ENCODE data around the gene DNAI2.

DNAI2 gene

GRCh38 chr17:74336307-74336706 is 62.3 kb downstream of the DNAI2 start:
- no peak for DNase-seq (ENCODE audit: low read depth)
- TF ChIP-seq, protein P1, sequence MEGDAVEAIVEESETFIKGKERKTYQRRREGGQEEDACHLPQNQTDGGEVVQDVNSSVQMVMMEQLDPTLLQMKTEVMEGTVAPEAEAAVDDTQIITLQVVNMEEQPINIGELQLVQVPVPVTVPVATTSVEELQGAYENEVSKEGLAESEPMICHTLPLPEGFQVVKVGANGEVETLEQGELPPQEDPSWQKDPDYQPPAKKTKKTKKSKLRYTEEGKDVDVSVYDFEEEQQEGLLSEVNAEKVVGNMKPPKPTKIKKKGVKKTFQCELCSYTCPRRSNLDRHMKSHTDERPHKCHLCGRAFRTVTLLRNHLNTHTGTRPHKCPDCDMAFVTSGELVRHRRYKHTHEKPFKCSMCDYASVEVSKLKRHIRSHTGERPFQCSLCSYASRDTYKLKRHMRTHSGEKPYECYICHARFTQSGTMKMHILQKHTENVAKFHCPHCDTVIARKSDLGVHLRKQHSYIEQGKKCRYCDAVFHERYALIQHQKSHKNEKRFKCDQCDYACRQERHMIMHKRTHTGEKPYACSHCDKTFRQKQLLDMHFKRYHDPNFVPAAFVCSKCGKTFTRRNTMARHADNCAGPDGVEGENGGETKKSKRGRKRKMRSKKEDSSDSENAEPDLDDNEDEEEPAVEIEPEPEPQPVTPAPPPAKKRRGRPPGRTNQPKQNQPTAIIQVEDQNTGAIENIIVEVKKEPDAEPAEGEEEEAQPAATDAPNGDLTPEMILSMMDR (IDR thresholded peaks at IDR 0.05; ENCODE audit: insufficient read depth, low read depth, low read length, missing control alignments): no peak
- no peak overlapping the region for H3K4me3 ChIP-seq (ENCODE audit: low read length)

DNA sequence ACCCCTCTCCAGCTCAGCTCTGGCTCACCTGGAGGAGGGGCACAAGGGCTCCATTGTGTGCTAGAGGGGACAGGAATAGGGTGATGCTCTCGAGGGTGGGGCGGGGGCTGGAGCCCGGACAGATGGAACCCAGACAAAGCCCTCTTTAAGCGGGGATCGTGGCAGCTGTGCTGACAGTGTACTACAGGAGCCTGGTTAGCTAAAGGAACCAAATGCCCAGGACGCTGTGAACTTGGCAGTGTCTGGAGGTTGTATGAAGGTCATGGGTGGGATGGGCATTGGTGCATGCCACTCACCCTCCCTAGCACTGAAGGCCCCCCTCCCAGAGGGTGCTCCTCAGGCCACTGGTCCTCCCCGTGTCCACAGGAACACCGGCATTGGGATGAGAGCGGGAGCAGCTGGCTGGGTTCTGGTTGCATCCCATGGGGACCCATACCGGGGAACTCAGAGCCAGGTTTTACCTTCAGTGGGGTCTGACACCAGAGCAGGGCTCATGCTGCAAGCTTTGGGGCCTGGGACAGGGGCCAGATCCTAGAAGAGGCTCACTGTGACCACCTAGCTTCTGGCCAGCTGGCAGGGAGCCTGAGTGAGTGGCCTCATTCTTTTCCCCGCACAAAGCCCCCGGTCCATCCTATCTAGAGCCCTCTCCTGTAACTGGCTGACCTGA is 63.9 kb downstream of the DNAI2 start:
- no peak overlapping the region for H3K4me3 ChIP-seq (ENCODE audit: low read length)
- no peak for DNase-seq (ENCODE audit: low read depth)
- TF ChIP-seq, protein P1 (IDR thresholded peaks at IDR 0.05; ENCODE audit: insufficient read depth, low read depth, low read length, missing control alignments): no peak

GRCh38 chr17:74339537-74340195 is 65.6 kb downstream of the DNAI2 start:
- TF ChIP-seq, protein P1 (IDR thresholded peaks at IDR 0.05; ENCODE audit: insufficient read depth, low read depth, low read length, missing control alignments): no peak
- H3K4me3 ChIP-seq (ENCODE audit: low read length): no peak overlapping the region
- no peak for DNase-seq (ENCODE audit: low read depth)

- DNase-seq (ENCODE audit: low read depth): no peak
- H3K4me3 ChIP-seq (ENCODE audit: low read length): no peak overlapping the region
- TF ChIP-seq, protein P1 (IDR thresholded peaks at IDR 0.05; ENCODE audit: insufficient read depth, low read depth, low read length, missing control alignments): no peak
Measured at GRCh38 chr17:74340470-74341023, 66.5 kb downstream of the DNAI2 start.

- TF ChIP-seq, protein P1 (IDR thresholded peaks at IDR 0.05; ENCODE audit: insufficient read depth, low read depth, low read length, missing control alignments): no peak
Measured at GRCh38 chr17:74342224-74342623, 68.2 kb downstream of the DNAI2 start.

DNA sequence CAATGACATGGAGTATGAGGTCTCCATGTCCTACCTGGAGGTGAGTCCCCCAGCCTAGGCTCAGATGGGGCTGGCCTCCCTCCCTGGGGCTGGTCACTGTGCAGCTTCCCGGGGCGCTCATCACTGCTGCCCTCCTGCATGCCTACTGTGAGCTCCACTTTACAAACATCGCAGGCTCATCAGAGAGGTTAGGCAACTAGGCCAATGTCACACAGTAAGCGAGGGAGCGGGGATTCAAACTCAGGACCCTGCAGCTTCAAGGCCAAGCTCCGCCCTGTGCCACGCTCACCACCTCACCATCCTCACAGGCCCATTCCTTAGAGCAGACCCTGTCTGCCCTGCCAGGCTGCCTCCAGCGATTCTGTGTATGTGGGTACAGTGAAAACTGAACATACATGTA is 69.1 kb downstream of the DNAI2 start:
- DNase-seq (ENCODE audit: low read depth): no peak
- TF ChIP-seq, protein P1 (IDR thresholded peaks at IDR 0.05; ENCODE audit: insufficient read depth, low read depth, low read length, missing control alignments): no peak
- no peak overlapping the region for H3K4me3 ChIP-seq (ENCODE audit: low read length)

More at GRCh38 chr17:74342224-74342623, 68.2 kb downstream of the DNAI2 start:
- DNase-seq (ENCODE audit: low read depth): no peak
- no peak overlapping the region for H3K4me3 ChIP-seq (ENCODE audit: low read length)

Data from epithelial cell of esophagus (primary cell).